ENCODE measurements around the gene SOX8.

- TF ChIP-seq CTCF (IDR thresholded peaks at IDR 0.05) (no peak), ZFX (IDR thresholded peaks at IDR 0.05; ENCODE audit: borderline replicate concordance) (no peak)
Measured at GRCh38 chr16:938136-938535, 43.4 kb upstream of the SOX8 start.

All from 22Rv1 (cell line).